Measurements from ENCODE around the gene APOBEC3B. TPM values are rescaled to one million over a fixed set of nuclear protein-coding genes. Genes with fewer than 3 reads are reported as not detected.
"Not testable (repeated sequence)": the region's sequence is repeated elsewhere in the genome, so short reads cannot be mapped to it uniquely, and the experiment has no call there.

Gene APOBEC3B
- total RNA-seq, 2 donors from 2014 or later: 8.2 to 34.3 TPM

DNA sequence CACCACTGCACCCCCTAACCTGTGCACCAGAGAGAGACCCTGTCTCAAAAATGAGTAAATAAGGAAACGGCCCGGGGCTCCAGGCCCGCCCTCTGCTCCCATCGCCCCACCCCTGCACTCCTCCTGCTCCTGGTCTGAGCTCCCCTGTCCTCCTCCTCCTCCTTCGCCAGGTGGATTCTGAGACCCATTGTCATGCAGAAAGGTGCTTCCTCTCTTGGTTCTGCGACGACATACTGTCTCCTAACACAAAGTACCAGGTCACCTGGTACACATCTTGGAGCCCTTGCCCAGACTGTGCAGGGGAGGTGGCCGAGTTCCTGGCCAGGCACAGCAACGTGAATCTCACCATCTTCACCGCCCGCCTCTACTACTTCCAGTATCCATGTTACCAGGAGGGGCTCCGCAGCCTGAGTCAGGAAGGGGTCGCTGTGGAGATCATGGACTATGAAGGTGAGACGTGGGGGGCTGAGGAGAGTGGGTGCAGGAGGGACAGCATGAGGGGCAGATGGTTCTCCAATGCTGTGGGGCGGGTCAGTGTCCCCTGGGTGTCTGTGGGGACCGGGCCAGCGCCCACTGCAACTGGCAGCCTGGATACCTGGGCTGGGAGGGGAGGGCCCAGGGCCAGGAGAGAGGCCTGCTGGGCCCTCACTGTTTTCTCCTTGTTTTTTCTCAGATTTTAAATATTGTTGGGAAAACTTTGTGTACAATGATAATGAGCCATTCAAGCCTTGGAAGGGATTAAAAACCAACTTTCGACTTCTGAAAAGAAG, 35.6 kb downstream of the APOBEC3B start:
- no peak for ATAC-seq
- intact Hi-C loops (cut with DNase I, micrococcal nuclease): no loop called here
- DNase-seq: no peak

DNA sequence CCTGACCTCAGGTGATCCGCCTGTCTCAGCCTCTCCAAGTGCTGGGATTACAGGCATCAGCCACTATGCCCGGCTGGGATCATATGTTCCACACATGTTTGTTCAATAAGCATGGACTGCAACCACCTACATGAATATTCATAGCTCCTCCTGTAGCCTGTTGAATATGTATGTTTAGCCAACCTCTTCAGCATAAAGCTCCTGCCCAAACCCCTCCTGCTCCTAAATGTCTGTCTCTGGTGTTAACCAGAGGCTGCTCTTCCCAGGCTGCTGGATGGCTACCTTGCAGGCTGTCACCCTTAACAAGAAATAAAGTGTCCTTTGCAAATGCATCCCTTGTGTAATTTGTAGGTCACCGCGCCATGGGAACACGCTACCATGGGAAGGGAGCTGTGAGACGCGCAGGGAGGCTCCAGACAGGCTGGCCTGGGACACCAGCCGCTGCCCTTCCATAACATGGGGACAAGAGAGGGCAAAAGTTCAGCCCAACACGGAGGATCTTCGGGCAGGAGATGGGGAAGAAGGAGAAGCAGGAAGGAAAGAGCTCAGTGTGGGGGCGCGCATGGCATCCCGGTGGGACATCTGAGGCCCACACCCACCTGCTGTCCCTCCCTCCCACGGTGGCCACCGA, 38.0 kb downstream of the APOBEC3B start:
- ATAC-seq: peak; percentile 14
- DNase-seq; intact Hi-C loops (cut with DNase I, micrococcal nuclease): not testable (repeated sequence)

DNA sequence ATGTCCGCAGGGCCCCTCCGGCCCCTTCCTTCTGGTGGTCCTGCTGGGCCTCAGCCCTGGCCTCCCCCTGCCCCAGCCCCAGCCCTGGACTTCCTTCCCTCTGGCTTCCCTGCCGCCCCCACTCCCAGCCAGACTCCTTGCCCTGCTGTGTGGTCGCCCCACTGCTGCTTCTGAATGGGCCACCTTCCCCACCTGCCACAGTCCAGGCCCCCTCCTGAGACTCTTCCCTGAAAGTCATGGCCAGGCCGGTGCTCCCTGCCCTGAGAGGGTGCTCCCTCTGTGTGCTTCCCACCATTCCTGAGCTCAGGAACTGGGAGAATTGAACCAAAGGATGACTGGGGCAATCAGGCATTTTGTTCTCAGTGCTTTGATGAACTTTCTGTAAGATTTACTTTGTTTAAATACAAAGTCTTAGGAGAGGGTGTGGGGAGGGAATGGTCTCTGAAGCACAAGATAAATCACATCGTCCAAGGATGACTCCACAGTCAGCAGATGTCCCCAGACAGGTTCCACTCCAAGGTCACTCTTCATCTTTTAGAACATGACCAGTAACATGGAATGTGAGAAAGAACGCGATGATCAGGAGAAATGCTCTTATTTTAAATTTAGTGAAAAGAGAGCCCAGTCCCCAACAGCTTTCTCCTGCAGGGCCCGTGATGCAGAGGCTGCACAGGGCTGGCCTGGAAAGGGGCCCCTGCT, 39.6 kb downstream of the APOBEC3B start:
- intact Hi-C loops (cut with DNase I, micrococcal nuclease): no loop called here
- peak; percentile 18 for ATAC-seq
- DNase-seq: no peak

DNA sequence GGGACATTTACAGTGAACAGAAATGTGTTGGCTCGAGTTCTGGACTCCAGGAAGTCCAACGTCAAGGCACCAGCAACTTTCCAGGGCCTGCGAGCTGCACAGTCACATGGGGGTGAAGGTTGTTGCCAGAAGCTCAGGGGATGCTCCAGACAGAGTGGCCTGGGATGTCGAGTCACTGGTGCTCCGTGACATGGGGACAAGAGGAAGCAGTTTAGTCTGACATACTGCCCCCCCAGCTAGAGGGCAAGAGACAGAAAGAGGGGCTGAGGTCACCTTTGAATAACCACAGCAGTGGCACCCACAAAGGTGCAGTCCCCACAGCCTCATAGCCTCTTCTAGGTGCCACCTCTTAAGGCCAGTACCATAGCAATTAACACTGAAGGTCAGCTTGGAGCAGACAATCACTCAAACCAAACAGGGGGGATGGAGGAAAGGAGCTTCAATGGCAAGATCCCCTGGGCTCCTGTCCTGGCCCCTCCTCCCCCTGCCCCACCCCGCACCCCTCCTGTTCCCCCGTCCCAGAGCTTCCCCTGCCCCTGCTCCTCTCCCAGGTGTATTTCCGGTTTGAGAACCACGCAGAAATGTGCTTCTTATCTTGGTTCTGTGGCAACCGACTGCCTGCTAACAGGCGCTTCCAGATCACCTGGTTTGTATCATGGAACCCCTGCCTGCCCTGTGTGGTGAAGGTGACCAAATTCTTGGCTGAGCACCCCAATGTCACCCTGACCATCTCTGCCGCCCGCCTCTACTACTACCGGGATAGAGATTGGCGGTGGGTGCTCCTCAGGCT, 42.6 kb downstream of the APOBEC3B start:
- intact Hi-C loops (cut with DNase I, micrococcal nuclease): no loop called here
- DNase-seq (no peak), ATAC-seq (no peak)

DNA sequence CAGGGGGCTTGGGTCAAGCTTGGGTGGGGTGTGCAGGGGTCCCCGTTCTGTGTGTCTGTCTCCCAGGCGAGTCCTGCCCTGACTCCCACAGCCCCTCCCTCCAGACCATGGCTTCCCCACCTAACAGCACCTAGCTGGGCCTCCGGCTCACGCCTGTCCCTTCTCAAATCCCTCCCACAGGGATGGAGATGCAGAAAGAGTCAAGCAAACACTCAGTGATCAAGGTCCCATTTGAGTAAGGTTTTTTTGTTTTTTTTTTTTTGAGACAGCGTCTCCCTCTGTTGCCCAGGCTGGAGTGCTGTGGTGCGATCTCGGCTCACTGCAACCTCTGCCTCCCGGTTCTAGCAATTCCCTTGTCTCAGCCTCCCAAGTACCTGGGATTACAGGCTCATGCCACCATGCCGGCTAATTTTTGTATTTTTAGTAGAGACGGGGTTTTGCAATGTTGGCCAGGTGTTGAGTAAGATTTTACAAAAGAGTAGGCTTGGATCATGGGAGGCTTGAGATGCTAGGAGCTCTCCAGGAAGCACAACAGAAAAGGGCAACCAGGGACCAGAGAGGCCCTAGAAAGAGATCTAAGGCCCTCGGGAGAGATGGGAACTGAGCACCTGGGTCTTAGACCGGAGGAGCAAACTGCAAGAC, 44.5 kb downstream of the APOBEC3B start:
- DNase-seq (no peak), ATAC-seq (no peak)
- intact Hi-C loops (cut with DNase I, micrococcal nuclease): no loop called here

DNA sequence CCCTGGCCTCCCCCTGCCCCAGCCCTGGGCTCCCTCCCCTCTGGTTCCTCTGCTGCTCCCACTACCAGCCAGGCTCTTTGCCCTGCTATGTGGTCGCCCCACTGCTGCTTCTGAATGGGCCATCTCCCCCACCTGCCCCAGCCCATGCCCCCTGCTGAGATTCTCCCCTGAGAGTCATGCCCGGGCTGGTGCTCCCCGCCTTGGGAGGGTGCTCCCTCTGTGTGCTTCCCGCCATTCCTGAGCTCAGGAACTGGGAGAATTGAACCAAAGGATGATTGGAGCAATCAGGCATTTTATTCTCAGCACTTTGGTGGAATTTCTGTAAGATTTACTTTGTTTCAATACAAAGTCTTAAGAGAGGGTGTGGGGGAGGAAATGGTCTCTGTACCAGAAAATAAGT, 45.6 kb downstream of the APOBEC3B start:
- intact Hi-C loops (cut with DNase I, micrococcal nuclease): no loop called here
- ATAC-seq (no peak), DNase-seq (no peak)

DNA sequence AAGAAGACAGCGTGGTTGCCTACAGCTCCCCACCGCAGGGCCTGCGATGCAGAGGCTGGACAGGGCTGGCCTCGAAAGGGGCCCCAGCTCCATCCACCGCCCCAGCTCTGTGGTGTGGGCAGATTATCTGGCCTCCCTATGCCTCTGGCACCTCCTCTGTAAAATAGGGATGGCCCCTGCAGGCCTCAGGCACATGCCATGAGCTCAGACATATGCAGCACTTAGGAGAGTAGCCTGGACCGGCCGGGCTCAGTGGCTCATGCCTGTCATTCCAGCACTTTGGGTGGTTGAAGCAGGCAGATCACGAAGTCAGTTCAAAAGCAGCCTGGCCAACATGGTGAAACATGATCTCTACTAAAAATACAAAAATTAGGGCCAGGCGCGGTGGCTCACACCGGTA, 46.1 kb downstream of the APOBEC3B start:
- ATAC-seq (no peak), DNase-seq (no peak)
- intact Hi-C loops (cut with DNase I, micrococcal nuclease): no loop called here

DNA sequence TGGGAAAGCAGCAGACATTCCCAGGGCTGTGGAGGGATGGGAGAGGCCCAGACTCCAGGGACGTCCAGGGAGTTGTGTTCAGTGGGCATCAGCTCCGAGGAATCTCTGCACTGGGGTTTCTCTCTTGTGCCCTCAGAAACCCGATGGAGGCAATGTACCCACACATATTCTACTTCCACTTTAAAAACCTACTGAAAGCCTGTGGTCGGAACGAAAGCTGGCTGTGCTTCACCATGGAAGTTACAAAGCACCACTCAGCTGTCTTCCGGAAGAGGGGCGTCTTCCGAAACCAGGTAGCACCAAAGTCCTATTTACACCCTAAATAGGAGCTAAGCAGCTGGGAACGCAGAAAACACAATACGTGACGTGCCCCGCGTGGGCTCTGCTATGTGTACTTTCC, 47.1 kb downstream of the APOBEC3B start:
- intact Hi-C loops (cut with DNase I, micrococcal nuclease): no loop called here
- DNase-seq (no peak), ATAC-seq (no peak)

DNA sequence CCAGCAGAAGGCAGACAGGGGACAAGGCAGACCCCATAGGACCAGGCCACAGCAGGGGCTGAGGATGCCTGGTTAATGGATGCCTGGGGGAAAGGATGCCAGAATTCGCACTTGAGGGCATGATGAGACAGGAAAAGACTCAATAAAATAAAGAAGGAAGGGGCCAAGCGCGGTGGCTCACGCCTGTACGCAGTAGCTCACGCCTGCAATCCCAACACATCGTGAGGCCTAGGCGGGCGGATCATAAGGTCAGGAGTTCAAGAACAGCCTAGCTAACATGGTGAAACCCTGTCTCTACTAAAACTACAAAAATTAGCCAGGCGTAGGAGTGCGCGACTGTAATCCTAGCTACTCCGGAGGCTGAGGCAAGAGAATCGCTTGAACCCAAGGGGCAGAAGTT, 48.6 kb downstream of the APOBEC3B start:
- DNase-seq: no peak
- intact Hi-C loops (cut with DNase I, micrococcal nuclease): no loop called here
- ATAC-seq: no peak

DNA sequence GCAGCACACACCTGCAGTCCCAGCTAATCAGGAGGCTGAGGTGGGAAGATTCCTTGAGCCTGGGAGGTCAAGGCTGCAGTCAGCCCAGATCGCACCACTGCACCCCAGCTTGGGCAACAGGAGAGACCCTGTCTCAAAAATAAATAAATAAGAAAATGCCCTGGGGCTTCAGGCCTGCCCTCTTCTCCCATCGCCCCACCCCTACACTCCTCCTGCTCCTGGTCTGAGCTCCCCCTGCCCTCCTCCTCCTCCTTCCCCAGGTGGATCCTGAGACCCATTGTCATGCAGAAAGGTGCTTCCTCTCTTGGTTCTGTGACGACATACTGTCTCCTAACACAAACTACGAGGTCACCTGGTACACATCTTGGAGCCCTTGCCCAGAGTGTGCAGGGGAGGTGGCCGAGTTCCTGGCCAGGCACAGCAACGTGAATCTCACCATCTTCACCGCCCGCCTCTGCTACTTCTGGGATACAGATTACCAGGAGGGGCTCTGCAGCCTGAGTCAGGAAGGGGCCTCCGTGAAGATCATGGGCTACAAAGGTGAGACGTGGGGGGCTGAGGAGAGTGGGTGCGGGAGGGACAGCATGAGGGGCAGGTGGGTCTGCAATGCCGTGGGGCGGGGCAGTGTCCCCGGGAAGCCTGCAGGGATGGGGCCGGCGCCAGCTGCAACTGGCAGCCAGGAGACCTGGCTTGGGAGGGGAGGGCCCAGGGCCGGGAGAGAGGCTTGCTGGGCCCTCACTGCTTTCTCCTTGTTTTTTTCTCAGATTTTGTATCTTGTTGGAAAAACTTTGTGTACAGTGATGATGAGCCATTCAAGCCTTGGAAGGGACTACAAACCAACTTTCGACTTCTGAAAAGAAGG, 49.5 kb downstream of the APOBEC3B start:
- intact Hi-C loops (cut with DNase I, micrococcal nuclease); ATAC-seq: not testable (repeated sequence)

DNA sequence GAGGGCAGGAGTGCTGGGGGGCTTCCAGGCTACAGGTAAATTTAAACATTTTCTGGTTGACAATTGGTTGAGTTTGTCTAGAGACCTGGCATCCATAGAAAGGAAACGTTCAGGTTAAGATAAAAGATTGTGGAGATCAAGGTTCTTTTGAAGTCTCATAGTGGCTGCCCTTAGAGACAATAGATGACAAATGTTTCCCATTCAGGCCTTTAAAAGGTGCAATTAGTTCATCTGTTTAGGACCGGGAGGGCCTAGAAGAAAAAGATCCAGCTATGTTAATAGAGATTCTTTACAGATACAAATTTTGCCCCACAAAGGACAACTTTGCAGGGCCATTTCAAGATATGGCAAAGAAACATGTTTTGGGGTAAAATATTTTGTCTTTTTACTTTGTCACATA, 54.9 kb downstream of the APOBEC3B start:
- ATAC-seq; intact Hi-C loops (cut with DNase I, micrococcal nuclease); DNase-seq: not testable (repeated sequence)

More for the DNA sequence above, 49.5 kb downstream of the APOBEC3B start:
- DNase-seq: not testable (repeated sequence)

DNA sequence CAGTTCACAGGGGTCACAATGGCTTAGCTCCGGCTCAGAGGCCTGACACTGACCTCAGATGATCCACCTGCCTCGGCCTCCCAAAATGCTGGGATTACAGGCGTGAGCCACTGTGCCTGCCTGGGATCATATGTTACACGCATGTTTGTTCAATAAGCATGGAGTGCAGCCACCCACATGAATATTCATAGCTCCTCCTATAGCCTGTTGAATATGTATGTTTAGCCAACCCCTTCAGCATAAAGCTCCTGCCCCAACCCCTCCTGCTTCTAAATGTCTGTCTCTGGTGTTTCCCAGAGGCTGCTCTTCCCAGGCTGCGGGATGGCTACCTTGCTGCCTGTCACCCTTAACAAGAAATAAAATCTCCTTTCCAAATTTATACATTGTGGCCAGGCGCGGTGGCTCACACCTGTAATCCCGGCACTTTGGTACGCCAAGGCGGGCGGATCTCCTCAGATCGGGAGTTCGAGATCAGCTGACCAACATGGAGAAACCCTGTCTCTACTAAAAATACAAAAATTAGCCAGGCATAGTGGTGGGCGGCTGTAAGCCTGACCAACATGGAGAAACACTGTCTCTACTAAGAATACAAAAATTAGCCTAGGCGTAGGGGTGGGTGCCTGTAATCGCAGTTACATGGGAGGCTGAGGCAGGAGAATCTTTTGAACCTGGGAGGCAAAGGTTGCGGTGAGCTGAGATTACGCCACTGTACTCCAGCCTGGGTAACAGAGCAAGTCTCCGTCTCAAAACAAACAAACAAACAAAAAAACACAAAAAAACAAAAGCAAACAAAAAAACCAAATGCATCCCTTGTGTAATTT, 57.4 kb downstream of the APOBEC3B start:
- ATAC-seq: no peak
- intact Hi-C loops (cut with DNase I, micrococcal nuclease): no loop called here
- no peak for DNase-seq

DNA sequence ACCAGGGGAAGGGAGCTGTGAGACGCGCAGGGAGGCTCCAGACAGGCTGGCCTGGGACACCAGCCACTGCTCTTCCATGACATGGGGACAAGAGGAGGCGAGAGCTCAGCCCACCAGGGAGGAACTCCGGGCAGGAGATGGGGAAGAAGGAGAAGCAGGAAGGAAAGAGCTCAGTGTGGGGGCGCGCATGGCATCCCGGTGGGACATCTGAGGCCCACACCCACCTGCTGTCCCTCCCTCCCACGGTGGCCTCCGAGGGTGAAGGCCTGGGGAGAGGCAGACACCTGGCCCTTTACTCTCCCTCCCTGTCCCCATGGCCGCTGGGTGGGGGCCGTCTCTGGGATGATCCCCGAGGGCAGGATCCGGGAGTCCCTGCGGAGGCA, 58.0 kb downstream of the APOBEC3B start:
- intact Hi-C loops (cut with DNase I, micrococcal nuclease); ATAC-seq; DNase-seq: not testable (repeated sequence)

DNA sequence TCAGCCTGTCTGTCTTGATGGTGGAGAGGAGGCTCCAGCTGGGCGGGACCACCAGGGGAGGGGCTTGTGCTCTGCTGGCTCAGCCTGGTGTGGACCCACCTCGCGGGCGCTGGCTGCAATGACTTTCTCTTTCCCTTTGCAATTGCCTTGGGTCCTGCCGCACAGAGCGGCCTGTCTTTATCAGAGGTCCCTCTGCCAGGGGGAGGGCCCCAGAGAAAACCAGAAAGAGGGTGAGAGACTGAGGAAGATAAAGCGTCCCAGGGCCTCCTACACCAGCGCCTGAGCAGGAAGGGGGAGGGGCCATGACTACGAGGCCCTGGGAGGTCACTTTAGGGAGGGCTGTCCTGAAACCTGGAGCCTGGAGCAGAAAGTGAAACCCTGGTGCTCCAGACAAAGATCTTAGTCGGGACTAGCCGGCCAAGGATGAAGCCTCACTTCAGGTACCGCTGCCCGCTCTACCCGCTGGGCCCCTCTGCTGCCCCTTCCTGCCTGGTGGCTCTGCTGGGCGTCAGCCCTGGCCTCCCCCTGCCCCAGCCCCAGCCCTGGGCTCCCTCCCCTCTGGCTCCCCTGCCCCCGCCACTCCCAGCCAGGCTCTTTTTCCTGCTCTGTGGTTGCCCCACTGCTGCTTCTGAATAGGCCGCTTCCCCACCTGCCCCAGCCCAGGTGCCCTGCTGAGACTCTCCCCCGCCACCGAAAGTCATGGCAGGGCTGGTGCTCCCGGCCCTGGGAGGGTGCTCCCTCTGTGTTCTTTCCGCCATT, 58.6 kb downstream of the APOBEC3B start, which contains the start of gene APOBEC3F:
Gene APOBEC3F (plus strand): TSS at position 327 of the 759 bp plus-strand sequence. CDS start 97 bp downstream, at position 424.
- DNase-seq: peak; percentile 51 to 72
- intact Hi-C loops (cut with DNase I, micrococcal nuclease): not testable (repeated sequence)
- ATAC-seq: peak; percentile 91

DNA sequence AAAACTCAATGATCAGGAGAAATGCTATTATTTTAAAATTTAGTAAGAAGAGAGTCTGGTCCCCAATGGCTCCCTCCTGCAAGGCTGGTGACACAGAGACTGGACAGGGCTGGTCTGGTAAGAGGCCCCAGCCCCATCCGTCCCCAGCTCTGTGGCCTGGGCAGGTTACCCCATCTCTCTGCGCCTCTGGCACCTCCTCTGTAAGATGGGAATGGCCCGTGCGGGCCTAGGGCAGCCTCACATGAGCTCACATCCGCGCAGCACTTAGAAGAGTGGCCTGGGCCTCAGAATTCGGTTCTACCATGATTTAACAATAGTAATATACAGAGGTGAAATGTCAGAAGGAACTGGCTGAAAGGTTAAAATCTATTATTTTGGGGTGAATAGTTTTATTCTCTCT, 59.8 kb downstream of the APOBEC3B start:
- intact Hi-C loops (cut with DNase I, micrococcal nuclease): no loop called here
- ATAC-seq (no peak), DNase-seq (no peak)

All from left colon (tissue), 2 donors.